Measurements from ENCODE around the gene NEB.

DNA sequence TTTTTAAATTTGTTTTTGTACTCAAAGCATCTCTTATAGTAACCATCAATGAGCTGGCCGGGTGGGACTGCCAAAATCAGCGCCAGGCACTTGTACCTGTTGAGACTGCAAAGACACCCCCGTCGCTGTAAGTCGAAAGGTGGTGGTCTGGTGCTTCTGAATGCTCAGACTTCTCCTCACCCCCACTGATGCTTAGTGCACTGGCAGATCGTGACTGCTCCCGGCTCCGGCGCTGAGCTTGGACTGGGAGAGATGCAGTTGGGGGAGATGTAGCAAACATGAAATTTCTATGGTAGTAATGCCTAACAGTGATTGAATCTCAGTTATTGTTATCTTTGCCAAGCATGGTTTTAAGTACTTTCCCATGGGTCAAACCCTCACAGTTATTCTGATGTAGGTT is 244.0 kb downstream of the NEB start:
- TF ChIP-seq, protein P1, sequence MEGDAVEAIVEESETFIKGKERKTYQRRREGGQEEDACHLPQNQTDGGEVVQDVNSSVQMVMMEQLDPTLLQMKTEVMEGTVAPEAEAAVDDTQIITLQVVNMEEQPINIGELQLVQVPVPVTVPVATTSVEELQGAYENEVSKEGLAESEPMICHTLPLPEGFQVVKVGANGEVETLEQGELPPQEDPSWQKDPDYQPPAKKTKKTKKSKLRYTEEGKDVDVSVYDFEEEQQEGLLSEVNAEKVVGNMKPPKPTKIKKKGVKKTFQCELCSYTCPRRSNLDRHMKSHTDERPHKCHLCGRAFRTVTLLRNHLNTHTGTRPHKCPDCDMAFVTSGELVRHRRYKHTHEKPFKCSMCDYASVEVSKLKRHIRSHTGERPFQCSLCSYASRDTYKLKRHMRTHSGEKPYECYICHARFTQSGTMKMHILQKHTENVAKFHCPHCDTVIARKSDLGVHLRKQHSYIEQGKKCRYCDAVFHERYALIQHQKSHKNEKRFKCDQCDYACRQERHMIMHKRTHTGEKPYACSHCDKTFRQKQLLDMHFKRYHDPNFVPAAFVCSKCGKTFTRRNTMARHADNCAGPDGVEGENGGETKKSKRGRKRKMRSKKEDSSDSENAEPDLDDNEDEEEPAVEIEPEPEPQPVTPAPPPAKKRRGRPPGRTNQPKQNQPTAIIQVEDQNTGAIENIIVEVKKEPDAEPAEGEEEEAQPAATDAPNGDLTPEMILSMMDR (conservative IDR thresholded peaks at IDR 0.05; ENCODE audit: low read length), result no peak
- no peak for TF ChIP-seq EZH2phosphoT487 (IDR thresholded peaks at IDR 0.05; ENCODE audit: borderline replicate concordance)

All from Loucy (cell line).